22Rv1 (cell line): ENCODE measurements around the gene DNER.

Experiments used
- CTCF ChIP-seq: fragments of 450-650 bp; IDR thresholded peaks from 2 replicates; pipeline ENCODE4 v1.5.1; 2017; ENCODE audit warnings: mild to moderate bottlenecking
- ZFX ChIP-seq: fragments of 450-650 bp; IDR thresholded peaks from 2 replicates; pipeline ENCODE4 v1.6.1; 2017; ENCODE audit warnings: antibody characterized with exemption, borderline replicate concordance

GRCh38 chr2:229734410-229734809 lies 20.1 kb upstream of the DNER start:
- no peak for TF ChIP-seq CTCF
- no peak for TF ChIP-seq ZFX
